HG02840 (cell line): ENCODE results near the gene TTLL10.

Source experiments
- ATAC-seq: cut with Tn5 transposase; IDR thresholded peaks from one replicate; pipeline ENCODE4 v1.9.1; 2021; ENCODE audit warnings: mild to moderate bottlenecking, moderate library complexity, moderate number of reproducible peaks; ENCODE audit not compliant: unreplicated experiment, low FRiP score

Gene TTLL10

DNA sequence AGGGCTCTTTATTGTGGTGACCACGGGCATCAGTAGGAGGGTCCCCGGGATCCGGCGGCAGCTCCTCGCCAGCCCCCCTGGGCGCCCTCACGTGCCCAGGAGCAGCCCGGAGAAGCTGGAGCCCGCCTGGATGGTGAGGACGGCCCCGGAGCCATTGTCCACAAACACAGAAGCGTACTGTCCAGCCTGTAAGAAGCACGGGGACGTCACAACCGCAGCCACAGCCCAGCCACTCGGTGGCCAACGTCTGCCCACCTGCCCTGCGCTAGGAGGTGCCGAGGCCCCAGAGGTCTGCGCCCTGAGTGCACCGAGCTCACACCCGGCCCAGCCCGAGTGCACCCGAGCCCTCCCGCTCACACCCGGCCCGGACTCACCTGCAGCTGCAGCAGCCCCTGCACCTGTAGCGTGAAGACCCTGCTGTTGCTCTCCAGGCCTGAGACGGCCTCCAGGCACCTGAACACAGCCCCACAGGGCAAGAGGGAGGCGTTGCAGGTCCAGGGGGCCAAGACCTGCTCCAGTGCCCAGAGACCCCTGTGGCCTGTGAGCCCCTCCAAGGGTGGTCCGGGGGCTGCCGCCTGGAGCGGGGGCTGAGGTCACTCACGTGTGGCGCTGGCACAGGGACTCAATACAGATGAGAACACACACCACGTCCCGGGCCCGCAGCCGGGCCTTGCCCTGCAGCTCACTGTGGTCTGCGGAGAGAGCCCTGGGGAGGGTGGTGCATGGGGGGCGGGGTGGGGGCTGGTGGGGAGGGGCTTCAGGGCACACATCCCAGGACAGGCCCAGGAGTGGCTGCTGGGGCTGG is 69.0 kb downstream of the TTLL10 start:
- ATAC-seq: no peak

DNA sequence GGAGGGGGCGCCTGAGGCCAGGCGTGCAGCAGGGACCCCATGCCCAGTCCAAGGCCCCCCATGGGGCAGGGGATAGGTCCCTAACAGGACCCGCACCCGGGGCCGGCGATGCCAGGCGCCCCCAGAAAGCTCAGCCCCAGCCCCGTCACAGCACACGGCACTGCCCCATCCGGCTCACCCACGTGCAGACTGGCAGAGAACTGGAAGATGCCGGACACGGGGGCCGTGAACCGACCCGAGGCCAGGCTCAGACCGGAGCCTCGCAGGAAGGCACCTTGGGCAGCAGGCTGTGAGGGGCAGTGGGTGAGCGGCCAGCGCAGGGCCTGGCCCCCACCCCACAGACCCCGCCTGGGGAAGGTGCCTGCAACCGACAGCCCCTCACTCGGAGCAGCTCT is 69.6 kb downstream of the TTLL10 start:
- ATAC-seq: no peak

DNA sequence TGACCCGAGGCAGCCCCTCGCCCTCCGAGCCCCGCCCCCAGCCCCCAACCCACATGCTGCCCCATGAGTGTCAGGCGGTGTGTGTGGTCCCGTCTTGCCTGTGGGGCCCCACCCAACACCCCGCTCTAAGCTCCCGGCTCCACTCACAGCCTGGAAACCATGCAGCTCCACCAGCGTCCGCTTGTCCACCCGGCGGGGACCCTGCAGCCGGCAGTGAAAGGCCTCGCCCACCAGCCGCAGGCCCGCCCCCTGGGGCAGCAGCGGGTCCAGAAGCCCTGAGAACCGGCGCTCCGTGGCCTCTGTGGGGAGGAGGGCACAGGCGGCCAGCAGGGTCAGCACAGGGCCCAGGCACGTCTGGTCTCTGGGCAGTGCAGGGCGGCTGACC is 70.1 kb downstream of the TTLL10 start:
- ATAC-seq: no peak

DNA sequence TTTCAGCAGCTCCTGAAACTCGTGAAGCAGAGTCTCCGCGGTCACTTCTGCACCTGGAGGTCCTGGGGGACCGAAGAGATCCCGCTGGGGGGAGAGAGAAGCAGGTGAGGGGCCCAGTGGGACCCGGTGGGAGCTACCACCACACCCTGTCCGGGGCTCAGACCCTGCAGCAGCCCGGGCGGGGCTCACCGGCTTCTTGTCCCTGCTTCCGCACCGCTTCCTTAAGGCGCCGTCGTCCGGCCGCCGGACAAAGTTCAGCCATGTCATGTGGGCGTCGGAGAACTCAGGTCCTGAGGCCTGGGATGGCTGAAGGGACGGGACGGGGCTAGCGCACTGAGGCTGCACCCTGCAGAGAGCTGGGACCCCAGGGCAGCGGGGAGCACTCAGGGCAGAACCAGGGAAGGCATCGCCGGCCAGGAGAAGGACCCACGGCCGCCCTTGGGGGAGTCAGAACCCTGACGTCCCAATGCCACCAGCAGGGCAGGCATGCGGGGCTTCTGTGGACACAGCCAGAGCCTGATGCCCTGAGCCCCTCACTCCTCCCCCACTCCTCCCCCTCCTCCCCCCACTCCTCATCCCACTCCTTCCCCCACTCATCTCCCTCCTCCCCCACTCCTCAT is 70.6 kb downstream of the TTLL10 start:
- ATAC-seq: no peak

DNA sequence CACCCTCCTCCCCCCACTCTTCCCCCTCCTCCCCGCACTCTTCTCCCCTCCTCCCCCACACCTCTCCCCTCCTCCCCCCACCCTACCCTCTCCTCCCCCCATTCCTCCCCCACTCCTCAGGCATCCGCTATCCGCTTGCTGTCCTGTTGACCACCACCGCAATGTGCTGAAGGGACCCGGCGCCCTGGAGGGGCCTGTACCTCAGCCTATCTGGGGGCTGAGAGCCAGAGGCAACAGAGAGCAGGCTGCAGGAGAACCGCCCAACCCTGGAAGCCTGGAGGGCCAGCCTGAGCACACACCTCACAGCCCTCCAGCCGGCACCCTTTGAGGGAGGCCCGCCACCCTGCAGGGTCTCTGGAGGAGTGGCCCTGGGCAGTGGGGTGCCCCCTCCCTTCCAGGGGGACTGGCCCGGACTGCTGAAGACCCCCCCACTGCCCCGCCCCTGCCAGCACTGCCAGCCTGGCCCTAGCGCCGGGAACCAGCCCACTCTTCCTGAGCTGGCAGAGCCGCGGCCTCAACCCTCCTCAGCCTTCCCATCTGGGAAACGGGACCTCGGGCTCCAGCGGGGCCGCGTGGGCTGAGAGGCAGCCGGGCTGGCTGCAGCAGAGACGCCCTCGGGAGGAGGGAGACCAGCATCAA is 71.6 kb downstream of the TTLL10 start:
- no peak for ATAC-seq

DNA sequence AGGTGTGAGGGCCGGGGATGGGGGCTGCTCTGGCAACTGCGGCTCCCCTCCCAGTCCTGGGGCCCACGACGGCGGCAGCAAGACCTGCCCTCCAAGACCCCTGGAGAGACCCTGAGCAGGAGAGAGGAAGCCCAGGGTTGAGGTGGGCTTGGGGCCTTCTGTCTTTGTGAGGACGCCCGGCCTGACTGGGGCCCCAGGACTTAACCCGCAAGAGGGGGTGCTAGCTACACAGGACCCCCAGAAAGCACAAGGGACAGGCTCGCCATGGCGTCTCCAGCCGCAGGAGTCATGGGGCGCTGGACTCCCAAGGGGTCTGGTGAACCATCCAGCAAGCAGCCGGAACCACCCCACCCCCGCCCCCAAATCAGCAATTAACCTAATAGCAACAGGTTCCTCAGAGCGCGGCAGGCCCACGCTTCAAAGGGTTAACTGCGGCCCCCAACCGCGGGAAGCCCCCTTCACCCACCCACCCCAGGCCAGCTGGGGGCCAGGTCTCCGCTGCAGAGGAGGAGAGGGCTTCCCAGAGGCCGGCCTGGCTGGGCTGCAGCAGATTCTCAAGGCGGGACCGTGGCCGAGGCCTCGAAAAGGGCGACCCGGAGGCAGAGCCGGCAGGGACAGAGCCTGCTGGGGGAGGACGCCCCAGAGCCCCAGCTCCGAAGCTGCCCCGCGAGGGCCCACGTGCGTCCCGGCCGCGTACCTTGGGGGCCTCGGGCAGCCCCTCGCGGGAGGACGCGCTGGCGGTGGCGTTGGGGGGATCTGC is 72.3 kb downstream of the TTLL10 start:
- no peak for ATAC-seq

DNA sequence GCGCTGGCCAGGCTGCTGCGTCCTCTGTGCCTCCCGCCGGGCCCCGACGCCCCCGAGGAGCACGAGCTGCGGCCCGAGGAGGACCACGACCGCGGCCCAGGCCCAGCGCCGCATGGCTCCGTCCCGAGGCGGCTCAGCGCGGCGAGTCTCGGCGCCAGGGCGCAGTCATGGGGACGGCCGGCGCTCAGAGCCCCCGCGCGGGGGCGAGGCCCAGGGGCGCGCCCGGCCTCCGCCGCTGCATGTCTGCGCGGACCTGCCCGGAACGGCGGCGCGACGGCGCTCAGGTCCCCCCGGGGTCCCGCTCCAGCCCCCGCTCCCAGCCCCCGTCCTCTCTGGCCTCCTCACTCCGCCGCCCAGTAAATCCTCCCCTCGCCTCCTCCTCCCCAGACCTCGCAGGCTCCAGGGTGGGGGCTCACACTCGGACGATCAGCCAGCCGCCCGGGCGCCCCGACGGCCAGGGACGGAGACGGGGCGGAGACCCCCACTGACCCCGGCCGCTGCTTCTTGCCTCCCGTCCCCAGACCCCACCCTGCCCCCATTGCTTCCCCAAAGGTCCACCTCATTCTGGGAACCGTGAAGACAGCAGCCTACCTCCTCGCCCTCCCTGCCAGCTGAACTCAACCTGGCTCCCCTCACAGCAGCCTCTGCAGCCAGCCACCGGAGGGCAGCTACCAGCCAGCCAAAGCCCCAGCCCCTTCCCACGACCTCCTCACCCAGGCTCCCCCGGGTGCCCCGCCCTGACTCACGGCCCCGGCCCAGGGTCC is 73.1 kb downstream of the TTLL10 start, which contains the start of gene C1QTNF12:
Gene C1QTNF12 (minus strand): TSS at position 146 of the 764 bp plus-strand sequence. CDS start 32 bp downstream, at position 114.
- ATAC-seq: no peak

DNA sequence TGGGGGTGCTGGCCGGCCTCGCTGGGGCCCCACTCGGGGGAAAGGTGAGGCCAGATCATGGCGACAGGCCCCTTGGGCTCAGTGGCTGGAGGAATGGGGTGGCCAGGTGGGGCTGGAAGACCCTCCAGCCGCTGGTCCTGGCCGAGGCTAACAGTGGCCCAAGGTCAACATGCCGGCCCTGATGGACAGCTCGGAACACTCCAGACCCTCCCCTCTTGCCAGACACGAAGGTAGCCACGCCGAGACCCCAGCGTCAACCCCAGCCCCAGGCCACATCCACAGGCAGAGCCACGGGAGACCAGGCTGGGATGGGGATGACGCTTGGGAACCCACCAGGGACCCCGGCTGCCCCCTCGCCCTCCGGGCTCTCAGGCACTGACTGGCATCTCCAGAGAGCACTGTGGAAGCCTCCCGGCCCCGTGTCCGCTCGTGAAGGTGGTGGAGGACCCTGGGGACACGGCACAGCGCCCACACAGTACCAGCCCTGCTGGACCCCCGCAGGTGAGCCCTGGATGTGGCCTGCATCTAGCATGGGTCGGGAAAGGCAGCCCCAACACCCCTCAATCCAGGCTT is 73.7 kb downstream of the TTLL10 start:
- no peak for ATAC-seq
